Measurements from ENCODE around the gene ADCY2.
"Not testable (repeated sequence)": the region's sequence is repeated elsewhere in the genome, so short reads cannot be mapped to it uniquely, and the experiment has no call there.

Gene ADCY2

DNA sequence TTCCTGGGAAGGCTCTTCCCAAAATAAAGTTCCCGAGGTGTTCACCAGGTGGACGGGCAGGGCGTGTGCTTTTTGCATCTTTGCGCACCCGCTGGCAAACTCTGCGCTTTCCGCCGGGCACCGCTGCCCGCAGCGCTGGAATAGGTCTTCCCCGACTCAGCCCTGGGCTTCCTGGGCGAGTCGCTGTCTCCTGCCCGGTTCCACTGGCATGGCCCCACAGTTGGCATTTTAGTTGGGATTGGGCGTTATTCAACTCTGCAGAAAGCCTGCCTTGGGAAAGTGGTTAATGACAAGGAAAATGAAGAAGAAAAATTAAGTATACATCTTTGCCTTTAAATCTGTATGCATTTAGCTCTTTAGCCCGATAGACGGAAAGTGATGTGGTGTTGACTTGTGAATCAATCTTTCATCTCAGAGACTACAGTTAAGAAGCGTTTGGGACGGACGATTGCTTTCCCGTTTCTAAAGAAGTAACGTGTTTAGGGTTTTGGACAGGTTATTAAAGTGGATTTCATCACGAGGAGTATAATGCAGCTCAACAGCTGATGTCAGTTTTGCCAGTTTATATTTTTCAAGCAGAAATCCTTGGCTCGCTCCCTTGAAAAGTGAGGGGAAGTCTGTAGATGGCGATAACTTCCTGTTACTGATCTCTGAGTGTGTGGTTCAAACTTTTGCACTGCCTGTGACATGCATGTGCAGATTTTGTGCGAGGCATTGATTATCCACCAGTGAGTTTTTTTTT, 946 bp downstream of the ADCY2 start:
- DNase-seq = peak; percentile 49

GRCh38 chr5:7397937-7398336, 2.0 kb downstream of the ADCY2 start:
- DNase-seq = no peak

DNA sequence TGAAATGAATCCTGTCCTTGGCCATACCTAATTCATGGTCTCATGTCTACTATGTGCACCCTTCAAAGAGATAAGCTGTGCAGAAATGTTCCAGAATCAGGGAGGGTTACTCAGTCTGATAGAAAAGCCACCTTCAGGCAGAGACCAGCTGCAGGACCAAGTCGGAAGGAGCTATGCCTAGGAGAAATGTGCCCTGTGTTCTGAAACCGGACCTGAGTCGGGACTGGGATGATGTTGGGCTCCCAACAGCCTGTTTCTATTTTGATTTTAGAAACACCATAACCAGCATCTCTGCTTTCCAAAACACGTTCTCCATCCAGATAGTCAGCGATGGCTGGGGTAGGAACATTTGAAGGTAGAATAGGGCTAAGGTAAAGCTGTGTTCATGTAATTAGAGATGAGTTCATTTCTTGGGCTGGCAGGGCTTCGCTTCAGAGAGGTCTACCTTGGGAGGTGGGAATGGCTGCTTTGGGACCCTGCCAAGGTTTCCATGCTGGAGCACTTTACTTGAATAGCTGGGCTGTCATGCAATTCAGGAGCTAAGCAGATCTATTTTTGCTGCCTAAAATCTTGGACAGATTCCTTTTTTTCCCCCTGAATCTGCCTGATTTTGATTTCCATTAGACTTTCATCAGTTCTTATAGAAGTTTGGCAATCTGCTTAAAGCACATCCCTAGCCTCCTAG, 2.8 kb downstream of the ADCY2 start:
- no peak for DNase-seq

- DNase-seq = no peak
Observed at GRCh38 chr5:7405277-7405676, 9.3 kb downstream of the ADCY2 start.

GRCh38 chr5:7410936-7411511, 15.1 kb downstream of the ADCY2 start:
- DNase-seq = no peak

DNA sequence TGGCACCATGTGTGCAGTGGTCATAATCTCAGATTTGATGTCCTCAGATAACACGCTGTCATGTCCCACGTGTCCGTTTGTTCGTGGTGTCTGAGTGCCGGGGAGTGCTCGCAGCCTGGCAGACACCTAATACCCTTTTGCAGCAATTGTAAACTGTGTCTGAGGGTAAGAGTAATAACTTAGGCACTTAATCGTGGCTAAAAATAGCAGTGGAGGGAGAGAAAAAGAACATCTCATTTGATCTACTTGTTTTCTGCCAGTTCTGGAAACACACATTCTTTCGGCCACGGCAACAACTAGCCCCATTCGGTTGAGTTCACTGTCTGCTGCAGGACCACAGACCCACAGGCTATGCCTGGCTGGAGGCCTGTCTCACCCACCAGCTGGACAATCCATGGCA, 16.5 kb downstream of the ADCY2 start:
- no peak for DNase-seq

- DNase-seq = no peak
Observed at GRCh38 chr5:7415123-7415522, 19.2 kb downstream of the ADCY2 start.

- DNase-seq = no peak
Observed at GRCh38 chr5:7415587-7416535, 19.9 kb downstream of the ADCY2 start.

DNA sequence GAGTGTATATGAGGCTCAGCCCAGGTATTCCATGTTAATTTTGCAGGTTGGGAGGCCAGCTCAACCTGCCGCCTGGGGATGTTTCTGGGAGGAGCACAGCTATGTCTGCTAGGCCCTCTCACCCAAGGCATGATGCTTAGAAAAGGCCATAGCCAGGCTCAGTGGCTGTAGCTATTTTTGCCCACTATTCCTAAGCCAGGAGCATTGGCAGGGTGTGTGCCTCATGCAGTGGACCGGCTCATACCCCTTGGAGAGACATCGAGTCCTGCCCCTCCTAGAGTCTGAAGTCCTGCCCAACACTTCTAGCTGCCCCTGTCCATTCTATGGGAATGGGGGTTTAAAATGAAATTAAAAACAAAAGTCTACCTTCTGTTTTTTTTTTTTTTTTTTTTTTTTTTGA, 22.3 kb downstream of the ADCY2 start:
- no peak for DNase-seq

GRCh38 chr5:7419367-7419766, 23.4 kb downstream of the ADCY2 start:
- no peak for DNase-seq

- no peak for DNase-seq
Observed at GRCh38 chr5:7419846-7420245, 23.9 kb downstream of the ADCY2 start.

DNA sequence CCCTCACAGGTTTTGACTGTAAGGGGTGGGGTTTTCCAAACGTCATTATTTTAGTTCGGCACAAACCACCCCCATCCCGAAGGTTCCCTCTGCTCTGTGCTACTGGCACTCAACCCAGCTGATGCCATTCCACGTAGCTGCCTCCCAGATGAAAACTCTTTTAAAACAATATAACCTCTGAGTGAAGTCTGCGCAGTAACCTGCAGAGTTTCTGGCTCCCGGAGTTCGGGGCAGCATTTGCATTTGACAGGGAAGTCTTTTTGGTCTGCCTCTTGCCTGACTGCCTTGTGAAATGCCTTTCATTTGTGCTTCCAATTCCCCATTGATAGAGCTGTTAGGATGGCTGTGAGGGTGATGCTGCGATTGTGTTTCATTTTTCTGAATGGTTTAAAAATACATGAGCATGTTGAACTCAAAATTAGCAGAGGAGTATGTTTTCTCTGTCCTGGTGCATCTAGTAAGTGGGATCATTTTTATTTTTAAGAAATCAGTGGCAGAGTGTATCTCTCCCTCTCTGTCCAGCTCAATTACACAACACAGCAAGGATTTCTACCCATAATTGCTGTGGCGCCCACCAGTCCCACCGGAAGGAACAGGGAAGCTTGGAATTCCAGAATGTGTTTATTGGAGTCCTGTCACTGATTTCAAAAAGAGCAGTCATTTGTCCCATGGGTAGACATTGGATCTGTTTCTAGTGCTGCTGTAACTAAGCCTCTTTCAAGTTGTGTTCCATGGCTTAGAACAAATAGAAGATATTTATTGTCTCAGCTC, 24.8 kb downstream of the ADCY2 start:
- no peak for DNase-seq

- DNase-seq = no peak
Observed at GRCh38 chr5:7422316-7423106, 26.6 kb downstream of the ADCY2 start.

GRCh38 chr5:7423231-7423630, 27.3 kb downstream of the ADCY2 start:
- DNase-seq = not testable (repeated sequence)

DNA sequence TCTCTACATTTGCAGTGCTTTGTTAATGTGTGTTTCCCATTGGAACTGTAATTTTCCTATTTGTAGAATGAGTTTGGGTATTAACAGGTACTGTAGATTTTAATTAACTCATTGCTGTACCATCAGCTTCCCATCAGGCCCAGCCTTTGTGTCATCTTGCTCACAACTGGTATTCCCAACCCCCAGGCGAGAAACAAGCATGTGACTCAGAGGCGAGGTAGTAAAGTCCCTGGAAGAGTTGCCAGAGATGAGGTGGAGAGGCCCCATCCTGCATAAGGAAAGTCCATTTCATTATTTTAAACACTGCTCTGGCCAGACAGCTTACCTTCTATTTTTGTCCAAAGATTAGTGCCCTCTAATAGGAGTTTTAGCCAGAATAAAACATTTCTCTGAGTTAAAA, 29.9 kb downstream of the ADCY2 start:
- no peak for DNase-seq

- no peak for DNase-seq
Observed at GRCh38 chr5:7426284-7426683, 30.3 kb downstream of the ADCY2 start.

GRCh38 chr5:7434914-7435313, 39.0 kb downstream of the ADCY2 start:
- no peak for DNase-seq

DNA sequence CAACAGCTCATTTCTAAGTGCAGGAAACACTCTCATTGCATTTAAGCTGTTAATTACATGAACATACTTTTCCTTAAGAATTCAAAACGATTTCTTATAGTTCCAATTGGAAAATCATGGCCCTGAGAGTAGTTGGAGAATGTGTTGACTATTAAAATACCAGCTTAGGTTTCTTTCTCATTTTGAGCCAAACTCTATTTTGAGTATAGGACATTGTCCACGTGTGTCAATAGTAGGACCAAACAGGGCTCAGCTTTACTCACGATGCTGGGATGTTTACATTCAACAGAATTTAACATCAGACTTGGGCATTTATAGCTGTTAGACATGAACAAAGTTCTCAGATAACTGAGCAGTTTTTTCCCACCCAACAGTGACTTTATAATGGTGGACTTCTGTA, 39.6 kb downstream of the ADCY2 start:
- no peak for DNase-seq

DNA sequence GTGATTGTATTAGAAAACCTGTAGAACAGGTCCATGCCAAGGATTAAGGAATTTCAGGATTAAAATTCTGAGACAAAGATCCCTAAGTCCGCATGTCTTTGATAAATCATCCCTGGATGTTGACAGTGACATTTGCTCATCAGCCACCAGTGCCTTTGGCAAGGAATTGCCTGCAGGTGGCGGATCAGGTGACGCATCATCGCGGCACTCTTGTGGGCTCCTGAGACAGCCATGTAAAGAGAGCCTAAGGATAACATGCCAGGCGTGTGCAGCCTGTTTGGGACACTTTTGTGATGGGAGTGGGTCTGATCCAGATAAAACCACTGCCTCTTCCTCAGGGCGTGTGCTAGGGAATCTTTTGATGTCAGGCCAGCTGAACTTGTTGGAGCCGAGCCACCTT, 40.6 kb downstream of the ADCY2 start:
- DNase-seq = no peak

GRCh38 chr5:7437836-7438235, 41.9 kb downstream of the ADCY2 start:
- no peak for DNase-seq

DNA sequence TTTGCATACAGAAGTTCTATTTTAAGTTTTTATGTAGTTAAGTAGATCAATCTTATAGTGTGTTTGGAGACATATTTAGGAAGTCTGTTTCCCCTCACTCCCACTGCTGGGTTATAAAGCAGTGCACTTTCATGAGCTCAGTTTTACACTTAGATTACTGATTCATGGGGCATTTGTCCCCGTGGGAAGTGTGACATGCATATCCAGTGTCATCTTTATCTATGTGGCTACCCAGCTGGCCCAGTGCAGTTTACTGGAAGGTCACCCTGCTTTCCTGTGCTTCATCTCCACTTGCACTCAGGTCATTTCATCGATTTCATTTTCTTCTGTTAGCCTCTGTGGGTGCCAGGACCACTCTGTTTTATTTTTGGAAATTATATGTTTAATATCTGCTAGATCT, 49.1 kb downstream of the ADCY2 start:
- DNase-seq = no peak

DNA sequence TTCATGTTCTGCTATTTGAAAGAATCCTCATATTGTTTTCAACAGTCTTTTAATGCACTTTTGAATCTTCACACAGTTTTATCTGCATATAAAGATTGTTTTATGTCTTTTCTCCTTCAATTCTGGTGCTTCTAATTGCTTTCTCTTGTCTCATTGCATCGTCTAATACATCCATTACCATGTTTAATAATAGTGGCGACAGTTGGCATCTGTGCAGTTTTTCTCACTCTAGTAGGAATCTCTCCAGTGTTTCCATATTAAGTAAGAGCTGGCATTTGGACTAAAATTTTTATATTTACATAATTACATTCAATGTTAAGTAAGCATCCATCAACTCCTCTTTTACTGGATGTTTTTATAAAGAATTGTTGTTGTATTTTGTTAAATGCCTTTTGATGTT, 49.9 kb downstream of the ADCY2 start:
- no peak for DNase-seq

All from NCI-H1694 (cell line).